NCI-H510A treated with DMSO at 0.1 percent for 48 hours (cell line): ENCODE measurements around the gene CIRBP.

Experiments
- DNase-seq: peaks from one replicate; lab custom pipeline; 2025; lab: John Stamatoyannopoulos, UW

The CIRBP gene

DNA sequence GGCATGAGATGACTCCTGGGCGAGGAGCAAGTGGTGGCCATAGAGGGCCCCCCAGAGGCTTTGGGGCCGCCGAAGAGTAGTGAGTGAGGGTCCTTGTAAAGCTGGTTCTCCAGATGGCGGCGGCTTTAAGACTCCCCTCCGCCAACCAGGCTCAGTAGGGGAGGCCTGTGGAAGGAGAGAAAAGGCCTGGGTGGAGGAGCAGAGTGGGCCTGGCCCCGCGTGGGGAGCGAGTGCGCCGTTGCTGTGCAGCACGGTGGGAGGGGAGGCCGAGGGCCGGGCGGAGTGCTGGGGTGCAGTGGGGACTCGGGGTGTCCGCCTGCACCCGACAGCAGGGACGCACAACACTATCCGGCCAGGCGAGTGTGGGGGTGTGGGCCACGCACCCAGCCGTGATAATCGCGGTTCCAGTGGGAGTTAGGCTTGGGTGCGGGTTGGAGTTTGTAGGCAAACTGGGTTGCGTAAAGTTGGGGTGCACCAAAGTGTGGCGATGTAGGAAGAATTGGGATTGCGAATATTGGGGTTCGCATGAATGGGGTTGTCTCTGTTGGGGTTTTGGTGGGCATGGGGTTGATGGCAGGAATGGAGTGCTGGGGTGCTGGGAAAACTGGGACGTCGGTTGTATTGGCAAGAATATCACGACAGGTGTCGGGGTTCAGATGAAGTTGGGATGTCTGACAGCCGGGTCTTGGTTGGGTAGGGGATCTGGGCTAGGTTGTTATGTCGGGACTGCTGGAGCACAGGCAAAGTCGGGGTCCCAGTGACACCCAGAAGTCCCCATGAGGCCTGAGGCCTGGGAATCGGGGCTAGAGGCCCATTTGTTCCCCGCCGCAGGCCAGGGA lies 687 bp upstream of the CIRBP start:
- no peak for DNase-seq

- DNase-seq: peak; percentile 61
Measured at GRCh38 chr19:1269478-1270212, 513 bp downstream of the CIRBP start.

DNA sequence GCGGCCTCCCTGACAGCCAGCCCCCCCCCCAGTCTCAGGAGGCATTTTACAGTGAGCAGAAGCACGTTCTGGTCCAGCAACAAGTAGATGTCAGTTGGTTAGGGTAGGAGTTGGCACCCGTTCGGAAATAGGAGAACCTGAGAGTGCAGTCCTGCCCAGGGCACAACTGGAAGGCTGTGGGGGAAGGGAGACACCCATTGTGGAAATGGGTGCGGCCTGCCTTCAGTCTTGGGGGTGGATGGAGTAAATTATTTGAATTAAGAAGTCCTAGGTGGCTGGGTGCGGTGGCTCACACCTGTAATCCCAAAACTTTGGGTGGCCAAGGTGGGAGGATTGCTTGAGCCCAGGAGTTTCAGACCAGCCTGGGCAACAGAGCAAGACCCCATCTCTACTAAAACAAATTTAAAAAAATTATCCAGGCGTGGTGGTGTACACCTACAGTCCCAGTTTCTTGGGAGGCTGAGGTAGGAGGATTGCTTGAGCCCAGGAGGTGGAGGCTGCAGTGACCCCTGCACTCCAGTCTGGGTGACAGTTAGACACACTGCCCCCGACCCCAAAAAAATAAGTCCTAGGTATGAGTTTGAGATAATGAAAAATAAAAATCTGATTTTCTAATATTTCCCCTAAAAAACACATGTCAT lies 1.2 kb downstream of the CIRBP start:
- no peak for DNase-seq

GRCh38 chr19:1270854-1271527 lies 1.9 kb downstream of the CIRBP start:
- DNase-seq: no peak

DNA sequence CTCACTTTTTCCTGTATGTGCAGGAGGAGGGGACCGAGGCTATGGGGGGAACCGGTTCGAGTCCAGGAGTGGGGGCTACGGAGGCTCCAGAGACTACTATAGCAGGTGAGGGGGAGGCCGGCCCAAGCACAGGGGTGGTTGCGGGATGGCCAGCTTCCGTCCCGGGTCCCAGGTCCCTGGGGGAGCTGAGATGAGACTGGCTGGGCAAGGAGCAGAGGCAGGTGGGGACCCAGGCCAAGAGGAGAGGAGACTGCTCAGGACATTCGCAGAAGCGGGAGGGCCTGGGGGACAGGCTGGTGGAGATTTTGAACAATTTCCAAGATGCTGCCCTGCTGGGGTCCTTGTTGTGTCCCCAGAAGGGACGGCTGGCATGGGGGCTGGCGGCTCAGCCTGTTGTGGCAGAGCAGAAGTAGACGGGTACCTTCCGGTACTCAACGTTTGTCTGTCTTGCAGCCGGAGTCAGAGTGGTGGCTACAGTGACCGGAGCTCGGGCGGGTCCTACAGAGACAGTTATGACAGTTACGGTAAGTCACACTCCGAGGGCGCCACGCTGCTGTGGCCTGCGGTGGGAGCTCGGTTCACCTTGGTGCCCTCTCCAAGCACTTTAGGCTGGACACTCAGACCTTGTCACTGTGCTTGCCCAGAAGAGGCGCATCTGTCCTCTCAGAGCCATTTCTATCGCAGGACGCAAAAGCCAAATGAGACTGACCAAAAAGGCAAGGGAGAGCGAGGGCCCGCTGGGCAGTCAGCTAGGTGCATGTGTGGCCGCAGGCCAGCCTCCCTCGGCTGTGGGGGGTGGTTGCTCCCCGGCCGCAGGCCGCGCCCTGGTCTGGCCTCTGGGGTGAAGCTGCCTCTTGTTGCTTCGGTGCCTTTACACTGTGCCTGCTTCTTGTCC lies 2.6 kb downstream of the CIRBP start:
- DNase-seq: no peak

GRCh38 chr19:1272423-1273262 lies 3.5 kb downstream of the CIRBP start:
- no peak for DNase-seq

DNA sequence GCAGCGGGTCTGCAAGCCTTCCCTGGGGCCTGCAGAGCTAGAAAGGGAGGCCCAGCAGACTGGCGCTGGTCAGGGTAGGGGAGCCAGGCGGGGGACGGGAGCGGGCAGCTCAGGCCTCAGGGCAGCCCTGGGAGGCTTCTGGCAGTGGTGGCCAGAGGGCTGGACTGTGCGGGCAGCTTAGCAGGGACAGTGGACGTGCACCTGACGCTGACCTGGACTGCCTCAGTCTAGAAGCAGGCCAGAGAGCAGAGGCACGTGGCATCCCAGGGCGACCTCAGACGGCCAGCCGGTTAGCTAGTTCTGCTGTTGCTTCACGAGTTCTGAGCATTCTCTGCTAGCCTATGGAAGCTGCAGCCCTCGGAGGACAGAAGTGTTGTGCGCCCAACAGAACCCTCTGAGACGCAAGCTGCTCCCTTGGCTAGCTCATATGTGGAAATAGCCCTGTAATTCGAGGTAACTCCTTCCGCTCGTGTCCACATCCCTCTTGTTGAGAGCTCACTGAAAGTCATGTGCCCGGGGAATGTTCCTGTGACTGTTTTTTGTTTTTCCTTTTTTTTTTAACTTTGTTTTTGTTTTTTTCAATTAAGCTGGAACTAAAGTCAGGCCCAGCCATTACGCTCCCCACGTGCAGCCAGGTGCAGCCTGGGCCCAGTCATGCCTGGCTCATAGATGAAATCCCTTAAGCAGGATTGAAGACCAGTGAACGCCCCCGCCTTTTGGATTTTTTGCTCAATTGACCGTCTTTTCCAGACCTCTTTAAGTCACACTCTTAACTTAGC lies 4.3 kb downstream of the CIRBP start:
- DNase-seq: no peak

DNA sequence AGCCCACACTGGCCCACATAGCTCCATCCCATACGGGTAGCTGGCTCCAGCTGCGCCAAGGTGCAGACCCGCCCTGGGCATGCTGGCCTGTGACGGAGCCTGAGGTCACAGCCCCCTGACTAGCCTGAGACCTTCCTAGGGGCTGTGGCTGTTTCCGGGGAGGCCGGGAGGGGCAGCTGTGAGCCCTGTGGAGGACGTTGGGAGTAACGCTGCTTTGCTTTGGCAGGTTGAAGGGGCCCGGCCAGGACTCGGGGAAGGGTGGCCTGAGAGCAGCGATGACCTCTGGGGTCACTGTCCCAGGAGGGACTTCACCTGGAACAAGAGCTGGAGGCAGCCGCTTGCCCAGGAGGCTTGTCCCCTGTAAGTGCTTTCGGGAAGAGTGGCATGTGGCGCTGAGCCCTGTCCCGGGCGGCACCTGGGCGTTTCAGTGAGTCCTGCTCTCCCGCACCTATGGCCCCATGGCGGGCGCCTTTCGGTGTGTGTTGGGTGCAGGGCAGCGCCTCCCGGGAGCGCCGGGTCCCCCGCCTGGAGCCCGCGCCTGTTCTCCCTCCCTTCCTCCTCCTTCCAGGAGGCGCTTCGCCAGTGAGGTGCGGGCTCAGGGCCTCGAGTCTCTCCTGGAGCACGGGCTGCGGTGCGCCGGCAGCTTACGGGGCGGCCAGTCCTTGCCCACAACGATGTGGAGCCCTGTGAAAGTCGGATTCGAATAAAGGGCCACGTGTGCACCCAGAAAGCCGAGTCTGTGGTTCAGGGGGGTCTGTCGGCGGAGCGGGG lies 5.1 kb downstream of the CIRBP start:
- no peak for DNase-seq

- no peak for DNase-seq
Measured at GRCh38 chr19:1274852-1275259, 5.7 kb downstream of the CIRBP start.

DNA sequence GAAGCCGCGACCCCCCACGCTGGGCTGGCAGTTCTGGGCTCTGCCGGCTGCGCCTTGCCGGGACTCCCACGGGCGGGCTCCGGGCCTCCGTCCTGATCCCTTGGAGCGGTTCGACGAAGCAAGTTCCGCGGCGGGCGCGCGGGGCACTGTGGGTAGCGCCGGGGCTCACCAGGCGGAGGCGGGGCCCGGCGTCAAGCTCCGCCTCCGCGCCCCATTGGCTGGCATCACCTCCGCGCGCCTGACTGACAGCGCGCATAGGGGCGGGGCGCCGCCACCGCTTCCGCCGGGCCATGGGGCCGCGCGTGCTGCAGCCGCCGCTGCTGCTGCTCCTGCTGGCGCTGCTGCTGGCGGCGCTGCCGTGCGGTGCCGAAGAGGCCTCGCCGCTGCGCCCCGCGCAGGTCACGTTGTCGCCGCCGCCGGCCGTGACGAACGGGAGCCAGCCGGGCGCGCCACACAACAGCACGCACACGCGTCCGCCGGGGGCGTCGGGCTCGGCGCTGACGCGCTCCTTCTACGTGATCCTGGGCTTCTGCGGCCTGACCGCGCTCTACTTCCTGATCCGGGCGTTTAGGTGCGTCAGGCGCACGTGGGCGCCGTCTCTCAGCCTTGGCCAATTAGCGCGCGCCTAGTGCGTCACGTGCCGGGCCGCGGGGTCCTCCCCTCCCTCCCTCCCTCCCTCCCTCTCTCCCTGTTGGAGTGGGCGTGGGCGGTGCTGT lies 6.3 kb downstream of the CIRBP start, which contains the start of gene FAM174C:
TSS of gene FAM174C (plus strand) at position 271 of the 716 bp plus-strand sequence. CDS start at position 291, 20 bp downstream.
- DNase-seq: peak; percentile 71

- no peak for DNase-seq
Measured at GRCh38 chr19:1275976-1276627, 7.0 kb downstream of the CIRBP start.

GRCh38 chr19:1276628-1277022 lies 7.5 kb downstream of the CIRBP start:
- DNase-seq: no peak

DNA sequence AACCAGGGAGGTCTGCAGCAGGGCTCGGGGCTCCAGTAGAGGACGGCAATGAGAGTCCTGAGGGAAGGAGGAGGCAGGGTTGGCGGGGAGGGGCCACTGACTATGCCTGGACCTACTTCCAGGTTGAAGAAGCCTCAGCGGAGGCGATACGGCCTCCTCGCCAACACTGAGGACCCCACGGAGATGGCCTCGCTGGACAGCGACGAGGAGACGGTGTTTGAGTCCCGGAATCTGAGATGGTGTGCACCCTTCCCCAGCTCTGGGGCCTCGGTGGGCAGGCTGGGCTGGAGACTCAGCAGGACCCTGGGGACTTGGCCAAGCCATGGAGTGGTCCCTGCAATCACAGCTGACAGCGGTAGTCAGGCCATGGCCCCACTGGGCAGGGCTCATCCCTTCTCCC lies 7.9 kb downstream of the CIRBP start:
- DNase-seq: no peak

- DNase-seq: no peak
Measured at GRCh38 chr19:1278074-1278473, 8.9 kb downstream of the CIRBP start.

- DNase-seq: no peak
Measured at GRCh38 chr19:1278713-1279660, 9.9 kb downstream of the CIRBP start.

DNA sequence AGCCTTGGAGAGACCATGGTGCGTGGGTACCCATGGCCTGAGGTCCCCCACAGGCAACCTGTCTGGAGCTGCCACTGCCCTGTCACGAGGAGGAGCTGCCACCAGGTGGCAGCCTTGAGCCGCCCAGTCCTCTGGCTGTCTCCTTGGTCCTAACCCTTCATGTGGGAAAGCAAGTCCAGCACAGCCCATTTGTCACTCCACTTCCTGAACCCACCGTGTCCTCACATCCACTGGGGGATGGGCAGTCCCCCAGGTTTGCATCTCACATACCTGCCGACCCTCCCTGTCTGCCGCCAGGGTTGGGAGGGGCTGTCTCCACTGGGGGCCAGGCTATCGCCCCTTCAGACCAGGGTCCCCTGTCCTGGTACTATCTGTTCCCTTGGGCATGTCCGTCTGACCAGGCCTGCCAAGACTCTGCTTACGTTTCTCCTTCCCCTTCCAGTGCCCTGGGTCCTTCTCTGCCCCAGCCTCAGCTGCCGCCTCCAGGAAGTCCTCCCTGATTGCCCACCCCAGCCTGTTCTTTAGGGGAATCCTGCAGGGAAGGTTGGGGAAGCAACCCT lies 10.7 kb downstream of the CIRBP start:
- peak; percentile 49 for DNase-seq
